Natural killer cell (primary cell): Measurements from ENCODE around the gene IL36RN. TPM values are rescaled to one million over a fixed set of nuclear protein-coding genes. Genes with fewer than 3 reads are reported as not detected.
A peak's percentile ranks its signal among the peaks of the same experiment; 100 is the strongest.

Source experiments
- ATAC-seq, 3 donors: fragments of 150-1000 bp in 2 of 3; fragments of 200-7000 bp in 1 of 3; cut with Tn5 transposase; 1 replicate in 1 of 3; 2 replicates in 2 of 3; pipeline ENCODE4 v1.10.0; 2021; ENCODE audit warnings: mild to moderate bottlenecking in 2 of 3, moderate library complexity in 2 of 3
- DNase-seq, 2 donors: peaks; one replicate each; pipeline versions ENCODE4 v3.0.0 to v3.0.0-alpha.2; 2013 to 2021; ENCODE audit warnings: mixed read lengths in 1 of 2
- H3K27ac ChIP-seq: one replicate; pipeline ENCODE4 v1.5.1; 2013; ENCODE audit warnings: mild to moderate bottlenecking, low read length
- H3K27me3 ChIP-seq: one replicate; pipeline ENCODE4 v1.6.1; 2013; ENCODE audit warnings: low read length; ENCODE audit not compliant: control insufficient read depth, insufficient read depth
- H3K36me3 ChIP-seq: one replicate; pipeline ENCODE4 v1.6.1; 2013; ENCODE audit warnings: low read length; ENCODE audit not compliant: control insufficient read depth, insufficient read depth
- H3K4me1 ChIP-seq: one replicate; pipeline ENCODE4 v1.6.1; 2013; ENCODE audit warnings: low read length; ENCODE audit not compliant: control insufficient read depth, insufficient read depth
- H3K4me3 ChIP-seq: one replicate; pipeline ENCODE4 v1.5.1; 2013; ENCODE audit warnings: low read length
- H3K9me3 ChIP-seq: one replicate; pipeline ENCODE4 v1.6.1; 2013; ENCODE audit warnings: low read length; ENCODE audit not compliant: control insufficient read depth, insufficient read depth
- H3K27ac Mint-ChIP-seq, 2 donors: one replicate each; pipeline ENCODE4 v1.8.0; 2022; ENCODE audit warnings: mild to moderate bottlenecking in 2 of 2, mixed read lengths in 2 of 2, moderate library complexity in 1 of 2
- H3K27me3 Mint-ChIP-seq, 2 donors: one replicate each; pipeline ENCODE4 v1.8.0; 2022; ENCODE audit warnings: low read depth in 2 of 2, mixed read lengths in 2 of 2
- H3K36me3 Mint-ChIP-seq: one replicate; pipeline ENCODE4 v1.8.0; 2022; ENCODE audit warnings: mixed read lengths
- H3K4me1 Mint-ChIP-seq, 2 donors: one replicate each; pipeline ENCODE4 v1.8.0; 2022; ENCODE audit warnings: mixed read lengths in 2 of 2
- H3K4me3 Mint-ChIP-seq: one replicate; pipeline ENCODE4 v1.8.0; 2022; ENCODE audit warnings: mild to moderate bottlenecking, moderate library complexity, mixed read lengths
- H3K9me3 Mint-ChIP-seq, 2 donors: one replicate each; pipeline ENCODE4 v1.8.0; 2022; ENCODE audit warnings: mixed read lengths in 2 of 2
- WGBS: methylation state at CpG from one replicate; pipeline ENCODE4 v1.1.7; 2013; ENCODE audit warnings: missing lambda C conversion rate; ENCODE audit not compliant: insufficient coverage; 5-methylcytosine and 5-hydroxymethylcytosine counted together
- intact Hi-C: fragments of 100-400 bp; cut with micrococcal nuclease; formaldehyde crosslinking; loops from one replicate; pipeline ENCODE4 v1.14.2; 2022
- total RNA-seq, 4 donors: library from RNA; stranded (reverse); fragments of 120-200 nt in 1 of 4; gene quantifications; one replicate each; pipeline versions ENCODE4 v1.2.3 to v1.2.4, GENCODE V29; 2013 to 2022
- TF ChIP-seq, protein P1 (sequence below): fragments of 200-600 bp; IDR thresholded peaks from one replicate; pipeline ENCODE4 v1.8.0; 2022; ENCODE audit warnings: antibody characterized with exemption

IL36RN gene
- total RNA-seq, 3 donors from 2014 or later (not counting 1 experiment from before 2014, with no cell fraction given) = not detected

DNA sequence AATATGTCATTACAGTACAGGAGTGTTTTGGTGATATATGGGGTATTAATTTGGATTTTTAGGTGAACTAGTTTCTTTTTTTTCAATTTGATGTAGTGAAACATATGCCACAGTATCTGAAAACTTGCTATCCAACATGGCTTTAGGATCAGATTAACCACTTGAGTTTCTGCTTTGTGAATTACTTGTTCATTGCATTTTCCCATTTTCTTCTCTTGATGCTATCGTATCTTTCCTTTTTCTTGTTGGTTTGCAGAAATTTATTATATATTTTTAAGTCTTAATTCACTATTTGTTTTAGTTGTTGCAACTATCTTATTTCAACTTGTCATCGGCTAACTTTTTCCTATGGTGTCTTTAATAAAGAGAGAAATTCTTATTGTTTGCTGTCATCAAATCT, 44.9 kb upstream of the IL36RN start:
- Histone ChIP-seq H3K36me3 (no peaks in the 10 kb centered on the region), H3K4me1 (no peaks in the 10 kb centered on the region), H3K9me3 (no peaks in the 10 kb centered on the region), H3K27ac (no peak overlapping the region), H3K27me3 (peaks cover 5% of the 10 kb centered on the region), H3K4me3 (no peak overlapping the region)
- TF ChIP-seq, protein P1, sequence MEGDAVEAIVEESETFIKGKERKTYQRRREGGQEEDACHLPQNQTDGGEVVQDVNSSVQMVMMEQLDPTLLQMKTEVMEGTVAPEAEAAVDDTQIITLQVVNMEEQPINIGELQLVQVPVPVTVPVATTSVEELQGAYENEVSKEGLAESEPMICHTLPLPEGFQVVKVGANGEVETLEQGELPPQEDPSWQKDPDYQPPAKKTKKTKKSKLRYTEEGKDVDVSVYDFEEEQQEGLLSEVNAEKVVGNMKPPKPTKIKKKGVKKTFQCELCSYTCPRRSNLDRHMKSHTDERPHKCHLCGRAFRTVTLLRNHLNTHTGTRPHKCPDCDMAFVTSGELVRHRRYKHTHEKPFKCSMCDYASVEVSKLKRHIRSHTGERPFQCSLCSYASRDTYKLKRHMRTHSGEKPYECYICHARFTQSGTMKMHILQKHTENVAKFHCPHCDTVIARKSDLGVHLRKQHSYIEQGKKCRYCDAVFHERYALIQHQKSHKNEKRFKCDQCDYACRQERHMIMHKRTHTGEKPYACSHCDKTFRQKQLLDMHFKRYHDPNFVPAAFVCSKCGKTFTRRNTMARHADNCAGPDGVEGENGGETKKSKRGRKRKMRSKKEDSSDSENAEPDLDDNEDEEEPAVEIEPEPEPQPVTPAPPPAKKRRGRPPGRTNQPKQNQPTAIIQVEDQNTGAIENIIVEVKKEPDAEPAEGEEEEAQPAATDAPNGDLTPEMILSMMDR = no peak
- WGBS = no CpG with 5 or more reads among the region's 2 CpGs
- H3K9me3 Mint-ChIP-seq = no peaks in the 10 kb centered on the region
- H3K4me3 Mint-ChIP-seq = no peak overlapping the region
- DNase-seq = no peak
- intact Hi-C loops = no loop called here
- no peaks in the 10 kb centered on the region for H3K36me3 Mint-ChIP-seq
- no peak for ATAC-seq
- H3K27me3 Mint-ChIP-seq = peaks cover 28 to 48% of the 10 kb centered on the region in 2 donors
- H3K4me1 Mint-ChIP-seq = no peaks in the 10 kb centered on the region
- no peak overlapping the region for H3K27ac Mint-ChIP-seq

DNA sequence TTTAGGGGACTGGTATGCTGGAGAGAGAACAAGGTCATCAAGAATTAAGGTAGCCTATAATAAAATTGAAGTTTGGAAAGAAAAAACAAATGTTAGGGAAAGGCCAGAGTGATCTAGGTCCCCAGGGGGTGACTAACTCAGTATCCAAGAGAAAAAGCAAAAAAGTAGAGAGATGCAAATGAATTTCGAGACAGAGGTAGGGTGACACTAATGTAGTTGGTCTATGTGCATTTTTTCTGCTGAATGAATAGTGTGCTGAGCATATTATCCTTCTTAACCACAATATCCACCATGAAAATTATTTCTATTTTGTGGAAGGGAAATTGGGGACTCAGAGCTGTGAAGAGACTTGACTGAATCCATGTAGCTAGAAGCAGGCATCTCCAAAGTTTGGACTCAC, 44.0 kb upstream of the IL36RN start:
- intact Hi-C loops = no loop called here
- TF ChIP-seq, protein P1 = no peak
- Histone ChIP-seq H3K4me3 (no peak overlapping the region), H3K27me3 (peaks cover 5% of the 10 kb centered on the region), H3K27ac (no peak overlapping the region), H3K9me3 (no peaks in the 10 kb centered on the region), H3K36me3 (no peaks in the 10 kb centered on the region), H3K4me1 (no peaks in the 10 kb centered on the region)
- no peak overlapping the region for H3K27ac Mint-ChIP-seq
- H3K9me3 Mint-ChIP-seq = no peaks in the 10 kb centered on the region
- no peaks in the 10 kb centered on the region for H3K4me1 Mint-ChIP-seq
- no peak overlapping the region for H3K4me3 Mint-ChIP-seq
- DNase-seq = no peak
- 83% methylated on average over 1 of the region's 1 CpG for WGBS
- ATAC-seq = no peak
- peaks cover 32 to 56% of the 10 kb centered on the region in 2 donors for H3K27me3 Mint-ChIP-seq
- H3K36me3 Mint-ChIP-seq = no peaks in the 10 kb centered on the region

DNA sequence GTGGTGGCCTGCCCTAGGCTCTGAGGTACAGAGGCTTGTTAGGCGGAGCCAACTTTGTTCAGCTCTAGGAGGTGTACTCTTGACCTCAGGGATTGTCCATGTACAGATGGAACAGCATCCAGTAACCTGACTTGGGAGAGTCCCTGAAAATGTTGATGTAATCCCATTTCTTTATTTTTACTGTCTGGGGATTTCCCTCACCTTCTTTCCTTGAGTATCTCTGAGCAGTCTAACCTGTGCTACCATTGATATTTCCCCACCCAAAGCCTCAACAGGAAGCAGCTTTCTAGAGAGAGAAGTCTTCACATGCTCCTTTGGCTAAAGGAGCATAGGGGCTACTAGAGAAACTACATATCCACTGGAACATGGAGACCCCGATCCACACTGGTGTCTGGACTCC, 43.3 kb upstream of the IL36RN start:
- Histone ChIP-seq H3K27ac (no peak overlapping the region), H3K4me3 (no peak overlapping the region), H3K4me1 (no peaks in the 10 kb centered on the region), H3K27me3 (peaks cover 5% of the 10 kb centered on the region), H3K36me3 (no peaks in the 10 kb centered on the region), H3K9me3 (no peaks in the 10 kb centered on the region)
- TF ChIP-seq, protein P1 = no peak
- Mint-ChIP-seq H3K9me3 (no peaks in the 10 kb centered on the region), H3K36me3 (no peaks in the 10 kb centered on the region), H3K27ac (no peak overlapping the region), H3K27me3 (peaks cover 29 to 54% of the 10 kb centered on the region in 2 donors), H3K4me1 (no peaks in the 10 kb centered on the region), H3K4me3 (no peak overlapping the region)
- intact Hi-C loops = no loop called here
- 94% methylated on average over 2 of the region's 2 CpGs for WGBS
- ATAC-seq (no peak), DNase-seq (peak in 1 of 2 donors; percentile 11)

DNA sequence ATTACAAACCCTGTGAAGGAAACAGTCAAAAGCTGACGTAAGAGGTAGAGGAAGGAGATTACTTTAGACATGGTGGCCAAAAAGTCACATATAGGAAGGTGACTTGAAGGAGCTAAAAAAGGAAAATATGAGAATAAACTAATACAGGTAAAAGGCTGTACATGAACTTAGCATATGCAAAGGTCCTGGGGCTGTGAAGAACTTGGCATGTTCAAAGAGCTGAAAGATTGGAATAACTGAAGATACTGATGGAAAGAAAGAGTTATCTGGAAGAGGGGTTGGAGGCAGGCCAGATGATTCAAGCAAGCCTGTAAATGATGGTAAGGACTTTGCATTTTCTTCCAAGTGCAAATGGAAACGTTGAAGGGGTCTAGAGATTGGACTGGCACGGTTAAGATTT, 40.5 kb upstream of the IL36RN start:
- no peak for ATAC-seq
- no peaks in the 10 kb centered on the region for H3K36me3 Mint-ChIP-seq
- peaks cover 3% of the 10 kb centered on the region for H3K27me3 ChIP-seq
- no peaks in the 10 kb centered on the region for H3K9me3 Mint-ChIP-seq
- H3K4me1 Mint-ChIP-seq = no peaks in the 10 kb centered on the region
- no peaks in the 10 kb centered on the region for H3K9me3 ChIP-seq
- no peak overlapping the region for H3K27ac Mint-ChIP-seq
- TF ChIP-seq, protein P1 = no peak
- intact Hi-C loops = no loop called here
- no peak overlapping the region for H3K4me3 Mint-ChIP-seq
- WGBS = 79% methylated on average over 3 of the region's 3 CpGs
- peaks cover 37 to 45% of the 10 kb centered on the region in 2 donors for H3K27me3 Mint-ChIP-seq
- no peaks in the 10 kb centered on the region for H3K36me3 ChIP-seq
- no peak overlapping the region for H3K27ac ChIP-seq
- no peak overlapping the region for H3K4me3 ChIP-seq
- no peaks in the 10 kb centered on the region for H3K4me1 ChIP-seq
- no peak for DNase-seq
